Gastrocnemius medialis (tissue), 4 donors: ENCODE measurements around the gene CAMP. TPM values are rescaled to one million over a fixed set of nuclear protein-coding genes. Genes with fewer than 3 reads are reported as not detected.

Source experiments
- ATAC-seq, 2 donors: fragments of 150-250 bp; one replicate each; pipeline ENCODE4 v1.9.1; 2016
- DNase-seq, 2 donors: peaks; one replicate each; pipeline ENCODE4 v3.0.0-alpha.2; 2019
- H3K27ac ChIP-seq, 4 donors: fragments of 200-600 bp; sonication (generic); 1 replicate in 1 of 4; 2 replicates in 3 of 4; pipeline ENCODE4 v1.5.1; 2016 to 2018; ENCODE audit warnings: mild to moderate bottlenecking in 2 of 4, moderate library complexity in 1 of 4
- H3K27me3 ChIP-seq, 3 donors: fragments of 200-600 bp; sonication (generic) in 2 of 3; 1 replicate in 1 of 3; 2 replicates in 2 of 3; pipeline versions ENCODE4 v1.5.1 to v1.6.0; 2016 to 2019; ENCODE audit warnings: mild to moderate bottlenecking in 1 of 3, moderate library complexity in 1 of 3
- H3K36me3 ChIP-seq, 2 donors: fragments of 200-600 bp; sonication (generic) in 1 of 2; one replicate each; pipeline ENCODE4 v1.5.1; 2017 to 2018
- H3K4me1 ChIP-seq, 2 donors: fragments of 200-600 bp; sonication (generic) in 1 of 2; one replicate each; pipeline ENCODE4 v1.5.1; 2016 to 2017; ENCODE audit warnings: mild to moderate bottlenecking in 2 of 2
- H3K4me3 ChIP-seq, 4 donors: fragments of 200-600 bp; sonication (generic) in 3 of 4; 1 replicate in 1 of 4; 2 replicates in 3 of 4; pipeline ENCODE4 v1.5.1; 2016 to 2019; ENCODE audit warnings: mild to moderate bottlenecking in 2 of 4
- H3K9me3 ChIP-seq, 3 donors: fragments of 200-600 bp; sonication (generic) in 2 of 3; 1 replicate in 1 of 3; 2 replicates in 2 of 3; pipeline ENCODE4 v1.5.1; 2016 to 2019
- POLR2A ChIP-seq, 2 donors: fragments of 450-650 bp; IDR thresholded peaks; one replicate each; pipeline ENCODE4 v1.6.1; 2017; ENCODE audit warnings: antibody characterized with exemption in 2 of 2, mild to moderate bottlenecking in 2 of 2, moderate library complexity in 2 of 2
- in situ Hi-C, 4 donors: fragments of 200-750 bp; cut with MboI; loops; one replicate each; pipeline versions ENCODE4 v1.15.0 to v1.8.0; 2017; ENCODE audit warnings: low sequenced_read_pairs in 4 of 4
- intact Hi-C: fragments of 100-400 bp; cut with DNase I; formaldehyde crosslinking; loops from one replicate; pipeline ENCODE4 v1.15.1; 2023; ENCODE audit warnings: low total_unique reads
- total RNA-seq, 4 donors: library from RNA; depleted of rRNA; stranded (reverse); fragments of >200 nt; gene quantifications; one replicate each; pipeline versions ENCODE4 v1.1.0 to v1.2.3, GENCODE V29; 2016
- TF ChIP-seq, protein P1 (sequence below), 5 experiments: fragments of 450-650 bp in 3 of 5; fragments of 200-600 bp in 2 of 5; sonication (generic) in 2 of 5; IDR thresholded peaks in 4 of 5; conservative IDR thresholded peaks in 1 of 5; 1 replicate in 4 of 5; 2 replicates in 1 of 5; pipeline ENCODE4 v1.5.1; 2016 to 2019; ENCODE audit warnings: antibody characterized with exemption in 5 of 5, mild to moderate bottlenecking in 3 of 5, moderate library complexity in 3 of 5

The CAMP gene
- total RNA-seq, 4 donors from 2014 or later = not detected

DNA sequence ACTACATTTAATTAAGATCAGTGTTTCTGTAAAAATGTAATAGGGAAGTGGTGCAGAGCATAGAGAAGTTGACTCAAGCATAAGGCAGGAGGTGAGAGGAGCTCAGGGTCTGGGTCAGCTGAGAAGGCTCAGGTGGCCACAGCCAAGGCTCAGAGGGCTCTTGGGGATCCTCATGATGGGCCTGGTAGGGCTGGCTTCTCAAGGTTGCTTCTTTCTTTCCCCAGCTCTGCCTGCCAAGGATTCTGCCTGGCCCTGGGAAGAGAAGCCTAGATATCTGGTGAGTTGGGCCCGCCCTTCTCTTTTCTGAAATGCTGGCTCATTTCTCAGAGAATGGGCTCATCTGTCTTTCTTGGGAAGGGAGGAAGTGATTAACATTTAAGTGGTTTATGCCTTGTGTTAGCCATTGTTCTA lies 24.1 kb downstream of the CAMP start:
- in situ Hi-C loops (no loop called here), intact Hi-C loops (no loop called here)
- DNase-seq = no peak
- H3K4me3 ChIP-seq = no peak overlapping the region
- peaks cover 3 to 11% of the 10 kb centered on the region in 2 donors for H3K36me3 ChIP-seq
- H3K27me3 ChIP-seq = no peaks in the 10 kb centered on the region
- H3K4me1 ChIP-seq = peaks cover 5 to 9% of the 10 kb centered on the region in 2 donors
- ATAC-seq = no peak
- no peaks in the 10 kb centered on the region for H3K9me3 ChIP-seq
- H3K27ac ChIP-seq = no peak overlapping the region
- TF ChIP-seq, protein P1, sequence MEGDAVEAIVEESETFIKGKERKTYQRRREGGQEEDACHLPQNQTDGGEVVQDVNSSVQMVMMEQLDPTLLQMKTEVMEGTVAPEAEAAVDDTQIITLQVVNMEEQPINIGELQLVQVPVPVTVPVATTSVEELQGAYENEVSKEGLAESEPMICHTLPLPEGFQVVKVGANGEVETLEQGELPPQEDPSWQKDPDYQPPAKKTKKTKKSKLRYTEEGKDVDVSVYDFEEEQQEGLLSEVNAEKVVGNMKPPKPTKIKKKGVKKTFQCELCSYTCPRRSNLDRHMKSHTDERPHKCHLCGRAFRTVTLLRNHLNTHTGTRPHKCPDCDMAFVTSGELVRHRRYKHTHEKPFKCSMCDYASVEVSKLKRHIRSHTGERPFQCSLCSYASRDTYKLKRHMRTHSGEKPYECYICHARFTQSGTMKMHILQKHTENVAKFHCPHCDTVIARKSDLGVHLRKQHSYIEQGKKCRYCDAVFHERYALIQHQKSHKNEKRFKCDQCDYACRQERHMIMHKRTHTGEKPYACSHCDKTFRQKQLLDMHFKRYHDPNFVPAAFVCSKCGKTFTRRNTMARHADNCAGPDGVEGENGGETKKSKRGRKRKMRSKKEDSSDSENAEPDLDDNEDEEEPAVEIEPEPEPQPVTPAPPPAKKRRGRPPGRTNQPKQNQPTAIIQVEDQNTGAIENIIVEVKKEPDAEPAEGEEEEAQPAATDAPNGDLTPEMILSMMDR (IDR thresholded peaks at IDR 0.05 in 4 of 5, conservative IDR thresholded peaks at IDR 0.05 in 1 of 5) = no peak
- no peak for TF ChIP-seq POLR2A (IDR thresholded peaks at IDR 0.05)

DNA sequence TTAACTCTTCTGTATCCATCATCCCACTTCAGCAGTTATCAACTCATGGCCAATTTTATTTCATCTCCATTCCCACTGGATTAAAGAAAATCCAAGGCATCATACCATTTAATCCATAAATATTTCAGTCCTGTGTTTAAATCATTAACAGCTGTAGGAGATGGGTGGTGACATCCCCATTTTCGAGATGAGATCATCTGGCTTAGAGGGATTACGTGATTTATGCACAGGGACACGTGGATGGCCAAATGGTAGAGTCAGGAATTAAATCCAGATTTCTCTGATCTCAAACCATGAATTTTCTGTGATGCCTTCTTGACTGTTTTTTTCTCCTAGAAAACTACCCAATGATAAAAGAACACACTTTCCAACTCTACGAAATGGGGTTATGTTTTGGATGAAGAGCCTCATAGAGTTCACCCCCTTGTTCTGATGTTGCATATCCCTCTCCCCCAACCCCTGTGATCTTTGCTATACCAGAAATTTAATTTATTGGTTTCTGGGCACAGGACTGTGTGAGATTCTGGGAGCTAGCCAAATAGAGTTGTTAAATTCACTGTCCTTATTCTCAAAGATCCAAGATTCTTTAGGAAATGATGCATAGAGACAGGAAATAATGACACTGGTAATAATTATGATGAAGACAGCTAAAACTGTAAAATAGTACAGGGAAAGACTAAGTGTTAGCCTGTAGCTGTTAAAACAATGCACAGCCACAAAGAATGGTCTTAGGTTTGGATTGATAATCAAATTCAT lies 25.0 kb downstream of the CAMP start:
- in situ Hi-C loops = no loop called here
- no peak for ATAC-seq
- no peaks in the 10 kb centered on the region for H3K27me3 ChIP-seq

DNA sequence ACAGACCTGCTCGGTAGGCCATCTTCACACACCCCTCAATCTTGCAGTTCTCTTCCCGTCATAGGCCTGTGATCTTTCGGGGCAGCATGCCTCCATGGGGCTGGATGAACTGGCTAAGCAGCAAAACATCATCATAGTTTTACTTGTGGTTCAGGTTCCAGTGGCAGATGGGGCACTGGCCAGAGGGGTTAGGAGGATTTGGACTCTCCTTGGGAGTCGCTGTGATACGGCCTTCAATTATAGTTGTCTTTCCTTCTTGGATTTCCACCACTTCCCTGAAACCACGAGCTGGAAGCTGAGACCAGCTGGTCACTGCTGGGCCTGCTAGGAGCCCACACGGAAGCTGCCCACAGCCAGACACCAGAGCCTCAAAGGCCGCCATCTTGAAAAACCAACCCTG lies 33.3 kb downstream of the CAMP start:
- TF ChIP-seq, protein P1 (IDR thresholded peaks at IDR 0.05 in 4 of 5, conservative IDR thresholded peaks at IDR 0.05 in 1 of 5) = no peak
- TF ChIP-seq POLR2A (IDR thresholded peaks at IDR 0.05) = no peak
- in situ Hi-C loops = no loop called here
- peak in 1 of 2 donors; percentile 66 for ATAC-seq

More for the DNA sequence above, 25.0 kb downstream of the CAMP start:
- Histone ChIP-seq H3K4me3 (no peak overlapping the region), H3K4me1 (peaks cover 2 to 8% of the 10 kb centered on the region in 2 donors), H3K27ac (no peak overlapping the region), H3K36me3 (peaks cover 3 to 11% of the 10 kb centered on the region in 2 donors), H3K9me3 (no peaks in the 10 kb centered on the region)
- DNase-seq = no peak
- intact Hi-C loops = no loop called here
- TF ChIP-seq, protein P1 (IDR thresholded peaks at IDR 0.05 in 4 of 5, conservative IDR thresholded peaks at IDR 0.05 in 1 of 5) = no peak
- TF ChIP-seq POLR2A (IDR thresholded peaks at IDR 0.05) = no peak

DNA sequence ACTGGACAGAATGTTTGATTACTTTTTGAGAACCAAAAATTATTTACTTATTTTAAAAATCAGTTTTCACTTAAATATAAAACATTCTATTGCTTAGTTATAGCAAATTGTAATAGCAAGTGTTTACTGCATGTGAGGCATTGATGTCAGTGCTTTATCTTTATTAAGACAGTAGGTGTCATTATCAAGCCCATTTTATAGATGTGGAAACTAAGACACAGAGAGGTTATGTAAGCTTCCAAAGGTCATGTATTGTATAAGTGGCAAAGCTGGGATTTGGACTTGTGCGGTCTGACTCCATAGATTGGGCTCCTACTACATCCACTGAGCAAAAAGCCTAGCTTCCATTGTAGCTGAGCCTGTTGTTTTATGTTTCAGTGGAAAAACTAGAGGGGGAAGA lies 35.2 kb downstream of the CAMP start:
- no peak overlapping the region for H3K27ac ChIP-seq
- no peak for DNase-seq
- intact Hi-C loops = no loop called here
- H3K4me1 ChIP-seq = no peaks in the 10 kb centered on the region
- TF ChIP-seq, protein P1 (IDR thresholded peaks at IDR 0.05 in 4 of 5, conservative IDR thresholded peaks at IDR 0.05 in 1 of 5) = no peak
- TF ChIP-seq POLR2A (IDR thresholded peaks at IDR 0.05) = no peak
- peaks cover 0 to 27% of the 10 kb centered on the region in 2 donors for H3K36me3 ChIP-seq
- no peaks in the 10 kb centered on the region for H3K27me3 ChIP-seq
- in situ Hi-C loops = no loop called here
- no peak overlapping the region for H3K4me3 ChIP-seq
- no peaks in the 10 kb centered on the region for H3K9me3 ChIP-seq
- ATAC-seq = no peak

More for the DNA sequence above, 33.3 kb downstream of the CAMP start:
- Histone ChIP-seq H3K36me3 (peaks cover 0 to 20% of the 10 kb centered on the region in 2 donors), H3K27ac (no peak overlapping the region), H3K4me1 (no peaks in the 10 kb centered on the region), H3K27me3 (no peaks in the 10 kb centered on the region), H3K9me3 (no peaks in the 10 kb centered on the region), H3K4me3 (no peak overlapping the region)
- no peak for DNase-seq
- intact Hi-C loops = no loop called here
